HG03097 (cell line): ENCODE data around the gene LRRC3B.
"Not testable (repeated sequence)": the region's sequence is repeated elsewhere in the genome, so short reads cannot be mapped to it uniquely, and the experiment has no call there.

Experiments
- ATAC-seq: cut with Tn5 transposase; IDR thresholded peaks from one replicate; pipeline ENCODE4 v1.9.1; 2021; ENCODE audit not compliant: unreplicated experiment, low FRiP score

LRRC3B gene

GRCh38 chr3:26622621-26623418, at the start of gene LRRC3B:
Gene LRRC3B, plus strand, starts transcription at chr3:26622772. Its CDS starts 86,901 bp downstream, at chr3:26709673.
- ATAC-seq: no peak

GRCh38 chr3:26574766-26575165, 47.8 kb upstream of the LRRC3B start:
- ATAC-seq: no peak

- no peak for ATAC-seq
These were observed 43.5 kb upstream of the LRRC3B start for GRCh38 chr3:26579116-26579515.

- no peak for ATAC-seq
These were observed 35.0 kb upstream of the LRRC3B start for GRCh38 chr3:26587571-26587970.

- ATAC-seq: no peak
These were observed 33.6 kb upstream of the LRRC3B start for GRCh38 chr3:26588931-26589330.

DNA sequence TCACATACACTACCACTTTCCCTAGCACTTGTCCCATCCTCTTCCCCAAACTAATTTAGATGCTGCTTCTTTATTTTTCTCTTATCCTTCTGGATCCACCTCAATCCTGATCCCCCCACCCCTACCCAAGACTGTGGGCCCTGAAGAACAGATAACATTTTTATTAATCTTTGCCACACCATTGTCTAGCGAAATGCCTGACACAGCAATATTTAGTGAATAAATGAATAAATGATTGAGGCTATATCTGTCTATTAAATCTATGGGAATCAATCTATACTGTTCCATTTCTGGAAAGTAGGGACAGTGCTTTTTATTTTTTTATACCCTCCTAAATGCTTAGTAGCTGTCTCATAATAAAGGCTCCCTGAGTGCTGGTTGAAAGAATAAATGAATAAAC, 32.9 kb upstream of the LRRC3B start:
- no peak for ATAC-seq

DNA sequence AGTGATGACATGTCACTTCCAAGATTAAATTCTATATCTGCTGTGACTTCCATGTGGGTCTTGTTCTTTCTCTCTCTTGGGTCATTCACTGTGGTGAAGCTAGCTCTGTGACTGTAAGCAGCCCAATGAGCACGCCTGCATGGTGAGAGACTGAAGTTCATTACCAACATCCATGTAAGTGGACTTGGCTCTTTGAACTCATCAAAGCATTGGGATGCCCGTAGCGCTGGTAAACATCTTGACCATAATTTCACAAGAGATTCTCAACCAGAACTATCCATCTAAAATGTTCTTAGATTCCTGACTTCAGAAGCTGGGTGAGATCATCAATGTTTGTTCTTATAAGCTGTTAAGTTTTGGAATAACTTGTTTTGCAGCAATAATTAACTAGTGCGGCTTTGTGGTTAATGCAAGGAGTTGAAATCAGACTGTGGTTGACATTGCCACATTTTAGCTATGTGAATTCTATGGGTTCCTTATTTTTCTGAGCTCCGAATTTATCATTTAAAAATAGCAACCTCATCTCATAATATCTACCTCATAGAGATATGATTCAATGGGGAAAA, 31.6 kb upstream of the LRRC3B start:
- ATAC-seq: no peak

GRCh38 chr3:26591926-26592325, 30.6 kb upstream of the LRRC3B start:
- ATAC-seq: no peak

DNA sequence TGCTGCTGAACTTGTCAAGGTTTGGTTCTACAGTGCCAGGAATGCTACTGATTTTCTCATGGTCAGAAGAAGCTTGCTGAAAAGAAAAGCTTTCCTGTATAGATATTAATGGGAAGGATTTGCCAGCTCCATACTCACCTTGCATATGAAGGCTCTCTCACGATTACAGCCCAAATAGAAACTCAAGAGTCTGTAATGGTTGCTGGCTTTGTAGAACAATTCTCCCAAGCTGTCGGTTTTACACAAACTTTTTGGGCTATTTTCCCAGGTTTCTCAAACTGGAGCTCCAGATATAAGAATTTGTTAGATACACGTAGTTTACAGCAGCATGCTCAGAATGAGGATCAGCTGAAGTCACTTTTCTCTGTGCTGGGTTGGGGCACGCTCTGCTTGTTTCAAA, 30.1 kb upstream of the LRRC3B start:
- ATAC-seq: no peak

GRCh38 chr3:26596335-26596734, 26.2 kb upstream of the LRRC3B start:
- ATAC-seq: no peak

- ATAC-seq: not testable (repeated sequence)
These were observed 19.3 kb upstream of the LRRC3B start for GRCh38 chr3:26603311-26603710.

DNA sequence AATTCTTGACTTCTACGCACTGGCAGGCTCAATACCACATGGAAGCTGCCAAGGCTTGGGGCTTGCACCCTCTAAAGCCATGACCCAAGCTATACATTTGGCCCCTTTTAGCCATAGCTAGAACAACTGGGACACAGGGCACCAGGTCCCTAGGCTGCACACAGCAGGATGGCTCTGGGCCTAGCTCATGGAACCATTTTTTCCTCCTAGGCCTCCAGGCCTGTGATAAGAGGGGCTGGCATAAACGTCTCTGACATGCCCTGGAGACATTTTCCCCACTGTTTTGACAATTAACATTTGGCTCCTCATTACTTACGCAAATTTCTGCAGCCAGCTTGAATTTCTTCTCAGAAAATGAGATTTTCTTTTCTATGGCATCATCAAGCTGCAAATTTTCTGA, 18.8 kb upstream of the LRRC3B start:
- ATAC-seq: not testable (repeated sequence)

DNA sequence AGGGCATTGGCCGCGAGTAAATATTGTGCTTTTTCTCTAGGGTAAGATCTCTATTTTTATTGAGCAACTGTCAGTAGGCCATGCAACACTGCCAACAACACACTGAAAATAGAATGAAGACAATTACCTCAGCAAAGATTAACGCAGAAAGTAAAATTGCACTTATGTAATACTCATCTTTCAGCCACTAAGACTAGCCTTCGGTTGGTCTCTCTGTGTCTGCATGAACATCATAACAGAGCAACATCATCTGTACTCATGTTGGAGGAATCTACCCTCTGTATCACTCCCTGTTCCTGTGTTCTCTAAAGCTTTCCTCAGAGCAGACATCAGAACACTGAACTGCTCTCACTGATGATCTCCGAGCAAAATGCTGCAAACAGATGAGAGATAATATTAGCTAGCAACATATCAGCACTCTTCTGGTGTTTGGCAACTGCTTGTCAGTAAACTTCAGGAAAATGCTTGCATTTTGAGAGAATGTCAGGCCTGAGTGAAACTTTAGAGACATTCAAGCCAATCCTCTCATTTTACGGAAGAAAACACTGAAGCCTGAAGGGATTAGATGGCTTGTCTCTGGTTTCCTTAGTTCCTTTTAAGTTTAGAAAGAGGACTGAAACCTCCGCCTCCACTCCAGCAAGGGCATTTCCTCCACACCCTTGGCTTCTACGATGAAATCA, 8.4 kb upstream of the LRRC3B start:
- ATAC-seq: no peak

DNA sequence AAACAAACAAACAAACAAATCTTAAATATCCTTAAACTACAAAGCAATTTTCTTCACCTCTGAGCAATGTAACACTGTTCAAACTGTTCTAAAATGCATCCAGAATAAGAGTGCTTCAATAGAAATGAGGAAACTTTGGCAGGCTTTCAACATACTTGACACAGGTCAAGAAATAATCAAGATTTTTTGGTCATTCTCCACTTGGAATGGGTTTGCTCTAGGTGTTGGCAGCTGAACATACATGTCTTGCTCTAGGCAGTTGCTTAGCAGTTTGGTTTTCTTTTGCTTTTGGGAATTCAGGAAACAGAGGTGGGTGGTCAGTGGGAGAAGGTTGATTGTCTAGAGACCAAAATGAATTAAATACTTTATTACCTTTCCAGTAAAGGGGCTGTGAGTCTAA, 1.4 kb upstream of the LRRC3B start:
- no peak for ATAC-seq

DNA sequence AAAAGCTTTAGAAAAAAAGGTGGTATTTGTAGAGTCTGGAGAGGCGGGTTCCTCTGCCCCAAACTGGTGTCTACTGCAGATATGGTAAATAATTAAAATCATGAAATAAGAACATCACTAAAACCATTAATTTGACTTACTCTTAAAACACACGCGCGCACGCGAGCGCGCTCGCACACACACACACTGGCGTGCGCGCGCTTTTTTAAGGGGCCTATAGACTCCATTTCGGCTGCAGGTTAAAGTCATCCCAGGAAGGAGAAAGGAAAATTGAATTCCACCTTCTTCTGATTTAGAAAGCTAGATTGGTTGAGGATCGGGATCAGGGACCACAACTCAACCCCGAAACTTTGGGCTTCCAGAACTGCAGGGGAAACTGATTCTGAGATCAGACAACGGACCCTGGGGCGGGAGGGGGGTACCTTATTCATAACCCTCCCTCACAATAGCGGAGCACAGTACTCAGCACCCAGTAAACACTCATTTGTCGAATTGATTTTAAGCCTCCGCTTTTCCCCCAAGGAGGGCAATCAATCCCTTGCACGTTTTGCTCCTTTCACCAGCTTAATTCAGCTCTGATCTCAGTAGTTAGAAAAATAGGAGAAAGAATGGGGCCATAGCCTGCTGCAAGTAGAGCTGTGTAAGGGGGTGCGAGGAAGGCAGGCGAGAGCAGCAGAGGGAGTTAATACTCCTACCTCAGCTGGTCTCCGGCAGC, 509 bp upstream of the LRRC3B start:
- no peak for ATAC-seq

- ATAC-seq: no peak
These were observed 1.0 kb downstream of the LRRC3B start for GRCh38 chr3:26623419-26624208.

DNA sequence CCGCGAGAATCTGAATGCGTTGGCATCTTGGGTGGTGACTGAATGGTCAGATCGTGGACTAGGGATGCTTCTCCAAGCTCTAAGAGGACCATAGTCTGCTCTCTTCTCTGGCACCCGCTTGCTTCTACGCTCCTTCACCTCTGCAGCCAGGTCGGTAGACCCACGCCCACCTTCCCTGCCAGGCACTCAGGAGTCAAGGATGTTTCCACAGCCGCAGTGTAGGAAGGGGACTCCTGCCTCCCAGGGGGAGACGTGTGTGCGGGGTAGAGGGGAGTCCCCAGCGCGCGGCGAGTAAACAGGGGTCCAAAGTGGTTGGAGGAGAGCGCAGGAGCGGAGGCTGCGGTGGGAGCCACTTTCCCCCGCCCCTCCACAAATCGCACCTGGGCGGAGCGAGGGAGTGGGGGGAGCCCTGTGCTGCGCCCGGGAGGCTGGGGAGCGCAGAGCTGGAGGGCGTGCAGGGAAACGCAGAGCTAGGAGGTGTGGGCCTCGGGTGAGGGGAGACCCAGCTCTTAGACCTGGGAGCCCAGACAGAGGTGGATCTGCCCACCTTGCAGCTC, 1.7 kb downstream of the LRRC3B start:
- no peak for ATAC-seq

- no peak for ATAC-seq
These were observed 2.6 kb downstream of the LRRC3B start for GRCh38 chr3:26625187-26625586.

GRCh38 chr3:26627080-26627479, 4.5 kb downstream of the LRRC3B start:
- no peak for ATAC-seq

DNA sequence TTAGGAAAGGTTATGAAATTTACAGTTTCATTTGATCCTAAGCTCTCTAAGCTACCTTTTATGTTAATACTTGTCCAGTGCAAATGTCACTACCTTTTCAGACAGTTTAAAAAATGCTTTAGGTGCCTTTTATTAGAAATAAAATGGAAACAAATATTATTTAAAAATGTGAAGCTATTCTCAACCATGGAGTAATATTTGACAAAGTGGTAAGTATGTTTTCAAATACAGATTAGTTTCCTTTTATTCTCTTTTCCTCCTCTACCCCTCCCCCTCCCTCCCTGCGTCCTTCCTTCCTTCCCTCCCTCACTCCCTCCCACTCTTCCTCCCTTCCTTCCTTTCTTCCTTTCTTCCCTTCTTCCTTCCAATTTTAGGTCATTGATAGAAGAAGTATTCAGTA, 6.3 kb downstream of the LRRC3B start:
- no peak for ATAC-seq
